Parathyroid adenoma (tissue), 2 donors: Measurements from ENCODE around the gene SMARCA4.

Source experiments
- H2AFZ ChIP-seq: fragments of 300-600 bp; sonication (generic); one replicate; pipeline ENCODE4 v1.7.0; 2017; ENCODE audit warnings: antibody characterized with exemption, mild to moderate bottlenecking
- H3K27ac ChIP-seq: fragments of 300-600 bp; sonication (generic); one replicate; pipeline ENCODE4 v1.7.0; 2017
- H3K27me3 ChIP-seq: fragments of 300-600 bp; sonication (generic); one replicate; pipeline ENCODE4 v1.7.0; 2017; ENCODE audit warnings: low read length; ENCODE audit not compliant: control insufficient read depth, insufficient read depth
- H3K36me3 ChIP-seq: fragments of 300-600 bp; sonication (generic); one replicate; pipeline ENCODE4 v1.7.0; 2017; ENCODE audit warnings: low read length; ENCODE audit not compliant: control insufficient read depth, insufficient read depth
- H3K4me1 ChIP-seq: fragments of 300-600 bp; sonication (generic); one replicate; pipeline ENCODE4 v1.7.0; 2017; ENCODE audit warnings: control low read depth
- H3K4me2 ChIP-seq: fragments of 300-600 bp; sonication (generic); one replicate; pipeline ENCODE4 v1.7.0; 2017; ENCODE audit warnings: low read length
- H3K4me3 ChIP-seq: fragments of 300-600 bp; sonication (generic); one replicate; pipeline ENCODE4 v1.7.0; 2017; ENCODE audit warnings: low read depth, low read length
- H3K79me2 ChIP-seq: fragments of 300-600 bp; sonication (generic); one replicate; pipeline ENCODE4 v1.7.0; 2017; ENCODE audit warnings: control low read depth
- H3K9ac ChIP-seq: fragments of 300-600 bp; sonication (generic); one replicate; pipeline ENCODE4 v1.7.0; 2017; ENCODE audit warnings: mild to moderate bottlenecking
- H3K9me3 ChIP-seq: fragments of 300-600 bp; sonication (generic); one replicate; pipeline ENCODE4 v1.7.0; 2017; ENCODE audit warnings: low read length; ENCODE audit not compliant: control insufficient read depth
- CTCF ChIP-seq: fragments of 300-600 bp; sonication (generic); IDR thresholded peaks from one replicate; pipeline ENCODE4 v1.7.0; 2017; ENCODE audit warnings: antibody characterized with exemption, mild to moderate bottlenecking
- donor health status: primary hyperparathyroidism.

Gene SMARCA4

GRCh38 chr19:11019824-11020223, 59.0 kb downstream of the SMARCA4 start:
- no peak for TF ChIP-seq CTCF
- H3K27ac ChIP-seq, result no peak overlapping the region
- no peaks in the 10 kb centered on the region for H3K36me3 ChIP-seq
- no peaks in the 10 kb centered on the region for H3K9me3 ChIP-seq
- no peak overlapping the region for H3K9ac ChIP-seq
- H3K4me3 ChIP-seq, result no peak overlapping the region
- H3K4me1 ChIP-seq, result no peaks in the 10 kb centered on the region
- H3K79me2 ChIP-seq, result no peaks in the 10 kb centered on the region
- no peak overlapping the region for H2AFZ ChIP-seq
- H3K27me3 ChIP-seq, result no peaks in the 10 kb centered on the region
- H3K4me2 ChIP-seq, result no peak overlapping the region

DNA sequence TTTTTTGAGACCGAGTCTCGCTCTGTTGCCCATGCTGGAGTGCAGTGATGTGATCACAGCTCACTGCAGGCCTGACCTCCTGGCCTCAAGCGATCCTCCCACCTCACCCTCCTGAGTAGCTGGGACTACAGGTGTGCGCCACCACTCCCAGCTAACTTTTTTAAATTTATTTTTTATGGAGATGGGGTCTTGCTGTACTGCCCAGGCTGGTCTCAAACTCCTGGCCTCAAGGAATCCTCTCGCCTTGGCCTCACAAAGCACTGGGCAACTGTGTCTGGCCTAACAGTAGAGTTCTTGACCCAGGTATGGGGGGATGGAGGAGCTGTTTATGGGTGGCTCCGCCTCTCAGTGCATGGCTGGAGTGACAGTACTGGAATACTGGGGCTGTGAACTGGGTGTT, 59.6 kb downstream of the SMARCA4 start:
- no peak for TF ChIP-seq CTCF
- no peak overlapping the region for H3K4me2 ChIP-seq
- no peaks in the 10 kb centered on the region for H3K4me1 ChIP-seq
- no peak overlapping the region for H2AFZ ChIP-seq
- H3K27me3 ChIP-seq, result no peaks in the 10 kb centered on the region
- no peaks in the 10 kb centered on the region for H3K9me3 ChIP-seq
- no peak overlapping the region for H3K4me3 ChIP-seq
- H3K27ac ChIP-seq, result no peak overlapping the region
- H3K79me2 ChIP-seq, result no peaks in the 10 kb centered on the region
- no peaks in the 10 kb centered on the region for H3K36me3 ChIP-seq
- H3K9ac ChIP-seq, result no peak overlapping the region

DNA sequence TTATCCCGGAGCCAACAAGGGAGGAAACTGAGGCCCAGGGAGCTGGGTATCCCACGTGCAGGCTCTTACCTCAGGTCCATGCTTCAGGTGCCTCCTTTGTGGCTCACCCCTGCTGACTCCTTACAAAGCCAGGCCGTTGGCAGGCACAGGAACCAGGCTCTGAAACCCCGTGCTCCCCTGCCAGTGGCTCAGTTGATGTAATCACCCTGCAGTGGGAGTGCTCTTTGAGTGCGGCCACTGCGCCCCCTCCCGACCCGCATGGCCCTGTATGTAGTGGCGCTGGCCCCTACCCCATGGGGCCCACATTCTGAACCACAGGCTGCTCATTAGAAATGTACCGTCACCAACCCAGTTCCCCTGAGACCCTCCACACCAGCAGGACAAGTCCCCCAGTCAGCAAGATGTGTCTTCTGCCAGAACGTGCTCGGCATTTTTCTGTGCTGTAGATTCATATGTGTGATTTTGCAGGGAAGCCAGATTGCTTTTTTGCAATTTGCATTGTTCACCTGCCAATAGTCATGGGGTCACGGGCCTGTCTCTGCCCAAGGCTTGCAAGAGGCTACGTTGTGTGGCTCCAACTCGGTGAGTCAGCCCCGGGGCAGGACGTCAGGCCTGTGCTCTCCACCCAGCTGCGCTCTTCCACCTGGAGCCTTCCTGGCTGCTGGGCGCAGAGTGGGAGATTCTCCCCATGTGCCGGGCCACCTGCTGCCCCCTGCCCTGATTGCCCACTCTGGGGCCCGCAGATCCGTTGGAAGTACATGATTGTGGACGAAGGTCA, 60.3 kb downstream of the SMARCA4 start:
- H3K4me2 ChIP-seq, result no peak overlapping the region

GRCh38 chr19:11021760-11022144, 60.9 kb downstream of the SMARCA4 start:
- no peak overlapping the region for H3K4me2 ChIP-seq
- no peak overlapping the region for H3K4me3 ChIP-seq
- H3K36me3 ChIP-seq, result no peaks in the 10 kb centered on the region
- H3K4me1 ChIP-seq, result no peaks in the 10 kb centered on the region
- no peak for TF ChIP-seq CTCF
- no peak overlapping the region for H3K9ac ChIP-seq
- no peak overlapping the region for H3K27ac ChIP-seq
- H3K9me3 ChIP-seq, result no peaks in the 10 kb centered on the region
- H2AFZ ChIP-seq, result no peak overlapping the region
- H3K27me3 ChIP-seq, result no peaks in the 10 kb centered on the region
- H3K79me2 ChIP-seq, result no peaks in the 10 kb centered on the region

More for the DNA sequence above, 60.3 kb downstream of the SMARCA4 start:
- Histone ChIP-seq H3K9ac (no peak overlapping the region), H3K4me3 (no peak overlapping the region), H3K27me3 (no peaks in the 10 kb centered on the region), H3K4me1 (no peaks in the 10 kb centered on the region), H3K27ac (no peak overlapping the region), H3K79me2 (no peaks in the 10 kb centered on the region), H3K36me3 (no peaks in the 10 kb centered on the region), H3K9me3 (no peaks in the 10 kb centered on the region), H2AFZ (no peak overlapping the region)
- no peak for TF ChIP-seq CTCF

DNA sequence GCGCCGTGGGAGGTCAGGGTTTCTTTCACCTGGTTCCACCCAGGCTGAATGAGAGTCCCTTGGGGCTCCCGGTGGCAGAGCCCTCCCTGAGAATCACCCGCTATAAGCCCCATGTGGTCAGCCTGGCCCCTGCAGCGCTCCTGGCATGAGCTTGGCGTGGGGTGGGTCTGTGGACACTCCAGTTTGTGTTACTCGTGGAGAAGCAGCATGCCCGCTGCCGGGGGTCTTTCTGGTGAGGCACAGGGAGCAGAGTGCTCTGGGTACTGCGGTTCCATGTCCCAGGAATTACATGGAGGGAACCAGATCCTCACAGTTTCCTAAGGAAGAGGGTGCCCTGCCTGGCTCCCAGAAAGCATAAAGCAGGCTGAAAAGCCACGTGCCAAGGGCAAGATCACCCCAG, 62.2 kb downstream of the SMARCA4 start:
- Histone ChIP-seq H3K36me3 (no peaks in the 10 kb centered on the region), H3K9me3 (no peaks in the 10 kb centered on the region), H3K4me1 (no peaks in the 10 kb centered on the region), H3K27ac (no peak overlapping the region), H3K4me2 (no peak overlapping the region), H3K4me3 (no peak overlapping the region), H3K79me2 (no peaks in the 10 kb centered on the region), H2AFZ (no peak overlapping the region), H3K27me3 (no peaks in the 10 kb centered on the region), H3K9ac (no peak overlapping the region)
- TF ChIP-seq CTCF, result no peak
